HT-29 (cell line): Measurements from ENCODE around the gene CADPS. TPM values are rescaled to one million over a fixed set of nuclear protein-coding genes. Genes with fewer than 3 reads are reported as not detected.

ENCODE experiments used
- DNase-seq: peaks from one replicate; pipeline ENCODE4 v3.0.0-alpha.2; 2015; ENCODE audit warnings: low spot score
- total RNA-seq: library from RNA; depleted of rRNA; stranded (reverse); fragments of >200 nt; shearing (Covaris generic); gene quantifications from 2 replicates; pipeline ENCODE4 v1.2.3, GENCODE V29; 2014

CADPS gene
- total RNA-seq, 1 experiment from 2014 or later = 0.13 TPM

GRCh38 chr3:62873761-62874710 lies 1.2 kb downstream of the CADPS start:
- DNase-seq = no peak

DNA sequence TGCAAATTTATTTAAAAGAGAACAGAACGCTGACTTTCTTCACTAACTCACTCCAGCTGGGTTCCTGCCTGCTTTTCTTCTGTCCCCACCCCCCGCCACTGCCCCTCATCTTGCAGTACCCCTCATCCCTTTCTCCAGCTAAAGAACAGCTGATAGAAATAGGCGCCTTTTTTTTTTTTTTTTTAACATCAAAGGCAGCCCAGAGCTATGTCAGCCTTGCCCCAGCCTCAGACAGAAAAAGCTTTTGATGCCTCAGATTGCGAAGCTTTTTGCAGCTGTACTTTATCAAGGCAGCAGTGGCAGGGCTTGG lies 1.8 kb downstream of the CADPS start:
- DNase-seq = no peak

DNA sequence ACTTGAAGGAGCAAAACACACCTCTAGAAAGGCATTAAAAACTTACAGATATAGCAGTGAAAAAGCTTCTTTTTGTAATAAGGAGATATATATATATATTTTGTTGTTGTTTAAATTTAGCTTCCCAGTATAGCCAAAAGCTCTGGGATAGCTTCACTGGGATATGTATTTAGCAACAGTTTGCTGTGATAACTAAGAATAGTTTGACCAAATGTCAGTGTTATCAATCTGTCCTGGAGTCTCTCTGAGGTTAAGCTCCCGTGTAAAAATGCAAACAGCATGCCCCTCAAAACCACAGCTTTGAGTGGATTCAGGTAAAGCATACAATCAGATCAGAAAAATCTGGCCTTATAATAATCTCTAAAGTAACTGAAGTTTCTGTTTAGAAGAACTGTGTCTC lies 2.9 kb downstream of the CADPS start:
- DNase-seq = no peak

GRCh38 chr3:62870321-62870720 lies 4.9 kb downstream of the CADPS start:
- no peak for DNase-seq

DNA sequence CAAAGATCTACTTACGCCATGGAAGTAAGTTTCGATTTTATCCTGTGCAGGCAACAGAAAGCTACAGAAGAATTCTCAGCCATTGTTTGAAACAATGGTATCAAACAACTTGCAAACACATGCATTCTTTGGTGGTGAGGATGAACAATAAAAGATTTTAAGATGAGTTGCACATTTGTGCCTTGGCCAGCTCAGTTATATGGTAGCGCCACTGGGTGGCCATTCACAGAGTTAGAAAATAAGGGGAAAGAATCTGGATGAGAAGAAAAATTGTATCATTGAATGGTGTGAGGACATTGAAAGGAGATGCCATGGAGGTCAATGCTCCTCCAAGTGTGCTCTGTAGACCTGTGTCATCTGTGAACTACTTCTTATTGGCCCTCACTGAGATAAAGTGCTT lies 11.6 kb downstream of the CADPS start:
- DNase-seq = no peak

- no peak for DNase-seq
Measured at GRCh38 chr3:62859203-62859791, 15.9 kb downstream of the CADPS start.

- DNase-seq = no peak
Measured at GRCh38 chr3:62845996-62846395, 29.2 kb downstream of the CADPS start.

DNA sequence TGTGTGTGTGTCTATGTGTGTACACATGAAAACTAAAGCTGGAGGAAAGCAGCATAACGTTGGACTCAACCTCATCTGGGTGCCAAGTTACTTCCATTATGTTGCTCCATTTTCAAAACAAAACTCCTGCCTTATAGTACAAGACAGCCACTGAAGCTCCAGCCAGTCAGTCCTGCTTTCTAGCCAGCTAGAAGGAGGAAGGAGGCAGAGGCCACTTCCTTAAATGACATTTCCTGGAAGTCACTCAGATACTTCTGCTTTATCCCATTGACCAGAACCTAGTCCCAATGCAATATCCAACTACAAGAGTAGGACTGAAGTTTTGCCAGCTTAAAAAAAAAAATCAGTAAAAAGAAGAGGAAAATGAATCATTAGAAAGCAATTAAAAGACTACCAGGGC lies 31.7 kb downstream of the CADPS start:
- no peak for DNase-seq

- DNase-seq = no peak
Measured at GRCh38 chr3:62839748-62840147, 35.5 kb downstream of the CADPS start.

DNA sequence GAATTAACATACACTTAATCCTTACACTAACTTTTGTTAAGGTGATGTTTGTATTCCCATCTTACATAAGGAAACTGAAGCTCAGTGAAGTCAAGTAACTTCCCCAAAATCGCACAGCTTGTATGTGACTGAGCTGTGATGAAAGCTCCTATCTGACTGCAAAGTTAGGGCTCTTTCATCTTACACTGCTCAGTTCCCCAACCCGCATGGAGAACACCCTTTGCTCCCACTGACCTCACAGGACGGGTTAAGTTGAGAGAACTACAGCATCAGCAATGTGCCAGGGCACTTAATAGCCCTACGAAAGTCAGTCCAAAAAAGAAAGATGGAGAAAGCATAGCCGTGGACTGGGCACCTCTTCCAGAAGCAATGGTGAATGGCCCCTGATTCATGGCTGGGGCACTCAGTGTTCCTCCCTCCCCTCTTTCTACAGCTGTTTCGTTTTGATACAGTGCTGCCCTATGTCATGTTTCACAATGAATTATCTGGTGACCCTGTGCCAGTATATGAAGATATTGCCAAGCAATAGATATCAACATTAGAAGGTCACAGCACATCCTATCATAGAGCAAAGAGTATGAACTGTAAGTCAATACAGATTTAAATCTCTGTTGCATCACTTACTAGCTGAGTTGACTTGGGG lies 38.0 kb downstream of the CADPS start:
- DNase-seq = no peak

DNA sequence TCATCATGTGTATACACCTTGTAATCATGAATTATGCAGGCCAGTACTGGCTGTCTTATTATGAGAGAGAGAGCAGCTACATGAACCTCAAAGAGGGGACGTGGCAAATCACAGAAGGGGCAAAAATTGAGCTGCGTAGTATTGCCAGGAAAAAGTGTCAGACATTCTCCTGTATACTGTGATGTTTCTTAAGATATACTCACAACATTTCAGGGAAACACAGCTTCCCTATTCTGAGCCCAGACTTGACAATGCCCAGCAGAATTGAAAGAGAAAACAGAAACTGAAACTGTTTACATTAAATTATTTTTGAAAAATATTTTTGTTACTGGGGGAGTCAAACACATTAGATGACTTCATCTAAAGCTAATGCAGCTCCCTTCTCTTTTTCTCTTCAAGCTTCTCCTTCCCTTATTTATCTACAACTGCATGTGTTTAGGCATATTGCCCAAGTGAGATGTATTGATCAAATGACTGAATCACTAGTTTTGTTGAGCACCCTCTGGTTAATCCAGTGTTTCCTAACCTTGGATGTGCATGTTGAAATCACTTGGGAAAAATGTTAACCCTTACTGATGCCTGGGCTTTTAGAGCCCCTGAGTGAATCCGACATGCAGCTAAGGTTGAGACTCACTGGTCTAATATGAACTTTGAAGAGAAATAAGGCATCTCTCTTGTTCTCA lies 39.5 kb downstream of the CADPS start:
- no peak for DNase-seq

DNA sequence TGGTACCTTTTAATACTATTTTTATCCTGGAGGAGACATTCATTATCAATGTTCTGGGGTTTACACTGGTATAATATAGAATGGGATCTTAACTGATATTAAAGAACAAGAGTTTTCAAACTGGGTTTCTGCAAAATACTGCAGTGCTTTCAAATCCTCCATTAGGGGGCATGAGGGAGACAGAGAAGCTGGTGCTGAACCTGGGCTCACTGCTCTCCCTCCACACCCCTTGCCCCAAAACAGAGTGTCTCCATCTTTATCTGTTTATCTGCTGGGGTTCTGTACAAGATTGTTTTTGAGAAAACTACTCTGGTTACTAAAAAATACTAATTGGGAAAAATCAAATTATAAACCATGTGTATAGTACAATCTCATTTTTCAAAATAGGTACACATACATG lies 41.7 kb downstream of the CADPS start:
- no peak for DNase-seq

DNA sequence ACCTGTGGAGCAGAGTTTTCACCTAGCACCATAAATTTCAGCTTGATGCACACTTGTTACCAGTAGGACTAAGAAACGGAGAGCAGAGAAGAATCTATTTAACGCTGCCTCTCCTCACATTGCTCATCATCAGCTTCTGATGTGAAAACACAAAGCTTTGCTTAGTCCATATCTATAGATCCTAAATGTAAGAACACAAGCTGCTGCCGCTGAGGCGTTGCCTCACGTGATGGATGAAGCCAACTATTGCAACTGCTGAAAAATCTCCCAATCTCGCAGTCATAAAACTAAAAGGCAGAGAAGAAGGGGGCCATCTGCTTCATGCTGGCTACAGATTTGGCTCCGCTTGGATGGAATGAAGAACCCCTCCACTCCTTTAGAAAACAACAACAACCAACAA lies 42.7 kb downstream of the CADPS start:
- no peak for DNase-seq

DNA sequence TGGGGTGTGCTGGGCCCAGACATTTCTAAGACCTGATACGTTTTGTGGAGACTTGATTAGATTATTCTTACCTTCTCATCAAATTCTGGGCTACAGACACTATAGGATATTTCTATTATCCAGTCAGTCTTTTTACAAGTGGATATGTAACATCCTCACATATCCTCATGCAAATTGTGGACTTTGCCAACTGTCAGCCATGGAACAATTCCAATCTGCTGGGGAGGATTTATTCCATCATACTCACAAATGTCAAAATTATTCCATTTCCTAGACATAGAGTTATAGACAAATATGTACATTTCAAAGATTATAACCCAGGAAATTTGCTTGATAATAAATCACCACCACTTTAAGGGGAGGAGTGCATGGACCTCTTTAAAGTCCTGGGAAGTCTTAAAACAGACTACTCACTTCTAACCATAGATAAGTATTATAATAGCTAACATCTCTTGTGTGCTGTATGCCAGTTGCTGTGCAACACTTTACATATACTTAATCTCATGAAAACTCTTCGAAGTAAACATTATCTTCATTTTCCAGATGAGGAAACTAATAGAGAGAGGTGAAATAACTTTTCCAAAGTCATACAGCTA lies 44.4 kb downstream of the CADPS start:
- no peak for DNase-seq

DNA sequence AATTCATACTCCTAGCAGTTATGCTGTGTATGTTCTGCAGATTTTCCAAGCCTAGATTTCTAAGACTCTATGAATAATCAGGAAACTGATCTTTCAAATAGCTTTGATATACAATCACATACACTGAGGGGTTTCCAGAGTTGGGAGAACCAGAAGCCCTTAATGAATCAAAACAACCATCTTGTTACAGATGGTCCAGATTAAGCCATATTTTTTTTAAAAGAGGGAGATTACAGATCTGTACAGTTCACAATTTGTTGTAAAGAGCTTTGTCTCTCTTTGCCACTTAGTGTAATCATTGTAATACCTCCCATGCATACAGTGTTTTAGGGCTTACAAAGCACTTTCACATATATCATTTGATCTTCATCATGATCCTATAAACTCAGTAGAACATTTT lies 47.7 kb downstream of the CADPS start:
- DNase-seq = no peak

GRCh38 chr3:62824965-62825592 lies 50.1 kb downstream of the CADPS start:
- no peak for DNase-seq

- no peak for DNase-seq
Measured at GRCh38 chr3:62823461-62824050, 51.7 kb downstream of the CADPS start.

DNA sequence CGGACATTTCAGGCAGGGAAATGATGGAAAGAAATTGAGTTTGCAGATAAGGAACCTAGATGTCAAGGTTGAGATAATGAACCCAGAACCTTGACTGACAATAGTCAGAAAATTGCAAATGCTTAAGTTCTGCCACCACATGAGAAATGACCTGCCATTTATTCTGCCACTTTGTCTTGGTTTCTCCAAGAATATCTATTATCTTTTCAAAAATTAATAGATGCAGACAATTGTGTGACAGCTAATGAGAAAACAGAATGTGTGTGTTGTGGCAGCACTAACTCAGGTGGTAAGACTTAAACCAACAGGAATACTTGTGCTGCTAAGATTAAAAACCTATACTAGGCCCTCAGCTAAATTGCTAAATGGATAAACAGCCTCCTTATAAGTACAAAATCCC lies 52.3 kb downstream of the CADPS start:
- DNase-seq = no peak

- DNase-seq = no peak
Measured at GRCh38 chr3:62818347-62818746, 56.9 kb downstream of the CADPS start.

GRCh38 chr3:62817678-62818077 lies 57.5 kb downstream of the CADPS start:
- no peak for DNase-seq

DNA sequence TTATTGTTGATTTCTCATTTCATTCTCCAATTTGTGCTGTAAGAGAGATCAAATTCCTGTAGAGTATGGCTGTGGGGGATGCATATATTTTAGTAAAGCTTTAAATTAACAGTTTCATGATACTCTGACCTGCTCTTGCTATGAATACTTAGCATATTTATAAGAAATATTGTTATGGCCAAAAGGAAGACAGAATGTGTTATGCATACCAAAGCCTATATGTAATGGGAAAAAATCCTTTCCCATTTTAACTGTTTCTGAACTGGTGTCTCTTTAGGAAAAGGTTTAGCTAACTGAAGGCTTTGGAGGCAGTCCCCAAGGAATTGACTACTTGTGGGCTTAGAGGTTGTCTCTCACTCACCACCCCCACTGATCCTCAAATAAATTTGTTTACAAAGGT lies 59.2 kb downstream of the CADPS start:
- no peak for DNase-seq
